H1 (cell line): ENCODE data around the gene SIK1. TPM values are rescaled to one million over a fixed set of nuclear protein-coding genes. Genes with fewer than 3 reads are reported as not detected.
"Not testable (repeated sequence)": the region's sequence is repeated elsewhere in the genome, so short reads cannot be mapped to it uniquely, and the experiment has no call there.

ENCODE experiments used
- CTCF ChIA-PET: fragments of 300-600 bp; sonication (Branson Sonifier 250); formaldehyde crosslinking; loops from one replicate; lab custom pipeline; 2021; ENCODE audit not compliant: partially characterized antibody; lab: Charles Lee
- POLR2A ChIA-PET: fragments of 300-600 bp; sonication (Branson Sonifier 250); formaldehyde crosslinking; loops from one replicate; lab custom pipeline; 2021; ENCODE audit warnings: inconsistent platforms; ENCODE audit not compliant: partially characterized antibody; lab: Charles Lee
- DNase-seq, 2 experiments: peaks; one replicate each; pipeline versions ENCODE4 v3.0.0 to v3.0.0-alpha.2; 2010 to 2022; ENCODE audit warnings: low spot score in 2 of 2, low read depth in 1 of 2, mixed read lengths in 1 of 2
- FAIRE-seq: peaks from 2 replicates; lab custom pipeline; 2011; peaks lifted over from hg19 to GRCh38; lab: Jason Lieb, UNC
- H2AFZ ChIP-seq: 2 replicates; pipeline ENCODE4 v1.8.1; 2012; ENCODE audit warnings: low read length, inconsistent platforms
- H2AK5ac ChIP-seq: 2 replicates; pipeline ENCODE4 v1.6.1; 2013; ENCODE audit warnings: low read depth, low read length
- H2BK120ac ChIP-seq: replicated peaks from 2 replicates; pipeline ENCODE3; 2013; ENCODE audit warnings: low read depth, low read length, inconsistent platforms
- H2BK12ac ChIP-seq: 2 replicates; pipeline ENCODE4 v1.6.1; 2013; ENCODE audit warnings: low read depth, low read length
- H2BK15ac ChIP-seq: 2 replicates; pipeline ENCODE4 v1.6.1; 2013; ENCODE audit warnings: low read length
- H2BK20ac ChIP-seq: 2 replicates; pipeline ENCODE4 v1.6.1; 2013; ENCODE audit warnings: low read length
- H2BK5ac ChIP-seq: 2 replicates; pipeline ENCODE4 v1.6.1; 2013; ENCODE audit warnings: low read depth, low read length
- H3K14ac ChIP-seq: 2 replicates; pipeline ENCODE4 v1.6.1; 2013; ENCODE audit warnings: inconsistent platforms; ENCODE audit not compliant: insufficient read length
- H3K18ac ChIP-seq: 2 replicates; pipeline ENCODE4 v1.6.1; 2013; ENCODE audit warnings: low read length; ENCODE audit errors: extremely low read depth
- H3K23ac ChIP-seq: 2 replicates; pipeline ENCODE4 v1.6.1; 2013; ENCODE audit warnings: inconsistent platforms; ENCODE audit not compliant: insufficient read length
- H3K23me2 ChIP-seq: 2 replicates; pipeline ENCODE4 v1.6.1; 2013; ENCODE audit warnings: low read depth, low read length
- H3K27ac ChIP-seq: 2 replicates; pipeline ENCODE4 v1.6.1; 2011; ENCODE audit warnings: low read depth, low read length, inconsistent platforms
- H3K27me3 ChIP-seq, 4 experiments: replicated peaks in 1 of 4; 1 replicate in 1 of 4; 2 replicates in 3 of 4; pipeline versions ENCODE4 v1.6.1 to v1.8.1; 2011 to 2013; ENCODE audit warnings: low read length in 3 of 4, mild to moderate bottlenecking in 3 of 4, inconsistent platforms in 2 of 4, mixed read lengths in 2 of 4, moderate library complexity in 1 of 4; ENCODE audit not compliant: control insufficient read depth in 3 of 4, insufficient read depth in 3 of 4; ENCODE audit errors: extremely low read depth in 1 of 4
- H3K36me3 ChIP-seq, 4 experiments: 2 replicates each; pipeline versions ENCODE4 v1.6.1 to v1.8.1; 2011 to 2013; ENCODE audit warnings: mild to moderate bottlenecking in 4 of 4, low read length in 3 of 4, moderate library complexity in 2 of 4, control low read depth in 1 of 4, inconsistent platforms in 1 of 4; ENCODE audit not compliant: insufficient read depth in 4 of 4, control insufficient read depth in 2 of 4
- H3K4ac ChIP-seq: replicated peaks from 2 replicates; pipeline ENCODE3; 2013; ENCODE audit warnings: low read length, low read depth, mixed read lengths, inconsistent platforms; ENCODE audit not compliant: insufficient read length
- H3K4me1 ChIP-seq, 4 experiments: replicated peaks in 1 of 4; 1 replicate in 1 of 4; 2 replicates in 3 of 4; pipeline versions ENCODE4 v1.6.1 to v1.8.1; 2011 to 2013; ENCODE audit warnings: low read length in 3 of 4, inconsistent platforms in 2 of 4, mixed read lengths in 1 of 4; ENCODE audit not compliant: insufficient read depth in 4 of 4, control insufficient read depth in 3 of 4
- H3K4me2 ChIP-seq, 2 experiments: 2 replicates each; pipeline versions ENCODE4 v1.6.1 to v1.8.1; 2011 to 2013; ENCODE audit warnings: low read depth in 2 of 2, low read length in 2 of 2, control low read depth in 1 of 2, inconsistent platforms in 1 of 2, mild to moderate bottlenecking in 1 of 2; ENCODE audit not compliant: insufficient read depth in 1 of 2
- H3K4me3 ChIP-seq, 4 experiments: fragments of 200-600, 300-600 bp in 1 of 4; sonication (generic), shearing (Covaris generic), sonication (Bioruptor Twin) in 1 of 4; 2 replicates each; pipeline versions ENCODE4 v1.5.1 to v1.8.1; 2011 to 2016; ENCODE audit warnings: low read length in 4 of 4, low read depth in 3 of 4, control low read depth in 2 of 4, inconsistent platforms in 2 of 4, mild to moderate bottlenecking in 2 of 4, mixed read lengths in 1 of 4, moderate library complexity in 1 of 4; ENCODE audit not compliant: insufficient read depth in 2 of 4; ENCODE audit errors: extremely low read depth in 1 of 4
- H3K56ac ChIP-seq: replicated peaks from 2 replicates; pipeline ENCODE3; 2013; ENCODE audit warnings: low read depth, mild to moderate bottlenecking, mixed read lengths, low read length, inconsistent platforms; ENCODE audit not compliant: insufficient read length
- H3K79me1 ChIP-seq: 2 replicates; pipeline ENCODE4 v1.6.1; 2013; ENCODE audit warnings: low read depth, low read length, control low read depth
- H3K79me2 ChIP-seq, 2 experiments: 2 replicates each; pipeline versions ENCODE4 v1.6.1 to v1.8.1; 2012 to 2013; ENCODE audit warnings: low read length in 2 of 2, mild to moderate bottlenecking in 2 of 2, inconsistent platforms in 1 of 2; ENCODE audit not compliant: insufficient read depth in 2 of 2, control insufficient read depth in 1 of 2
- H3K9ac ChIP-seq, 4 experiments: replicated peaks in 1 of 4; 1 replicate in 1 of 4; 2 replicates in 3 of 4; pipeline versions ENCODE4 v1.6.1 to v1.8.1; 2011 to 2013; ENCODE audit warnings: low read depth in 3 of 4, low read length in 3 of 4, control low read depth in 2 of 4, mild to moderate bottlenecking in 2 of 4, moderate library complexity in 2 of 4, inconsistent platforms in 1 of 4; ENCODE audit errors: extremely low read depth in 1 of 4
- H3K9me3 ChIP-seq, 2 experiments: 2 replicates each; pipeline versions ENCODE4 v1.6.1 to v1.8.1; 2012 to 2013; ENCODE audit warnings: mild to moderate bottlenecking in 2 of 2, moderate library complexity in 2 of 2, control low read depth in 1 of 2, inconsistent platforms in 1 of 2, low read depth in 1 of 2, low read length in 1 of 2, mixed read lengths in 1 of 2; ENCODE audit not compliant: insufficient read depth in 2 of 2
- H4K20me1 ChIP-seq, 2 experiments: replicated peaks in 1 of 2; 2 replicates each; pipeline versions ENCODE3 to v1.8.1; 2011 to 2013; ENCODE audit warnings: inconsistent platforms in 2 of 2, low read length in 2 of 2, mild to moderate bottlenecking in 1 of 2; ENCODE audit not compliant: insufficient read depth in 2 of 2, control insufficient read depth in 1 of 2
- H4K5ac ChIP-seq: 2 replicates; pipeline ENCODE4 v1.6.1; 2013; ENCODE audit warnings: low read length, low read depth, mixed read lengths, inconsistent platforms; ENCODE audit not compliant: insufficient read length
- H4K8ac ChIP-seq: 2 replicates; pipeline ENCODE4 v1.8.0; 2013; ENCODE audit warnings: mild to moderate bottlenecking, moderate library complexity, low read length, inconsistent platforms; ENCODE audit not compliant: insufficient read depth; ENCODE audit errors: extremely low read depth
- H4K91ac ChIP-seq: replicated peaks from 2 replicates; pipeline ENCODE3; 2013; ENCODE audit warnings: low read length, mixed read lengths, inconsistent platforms; ENCODE audit not compliant: insufficient read length
- WGBS, 2 experiments: shearing (Covaris generic) in 1 of 2; methylation state at CpG; one replicate each; pipeline versions ENCODE4 v1.1.6 to v1.1.7; 2013 to 2015; ENCODE audit warnings: low lambda C conversion rate in 2 of 2, mixed read lengths in 2 of 2, inconsistent platforms in 1 of 2, low coverage in 1 of 2, missing lambda C conversion rate in 1 of 2; ENCODE audit not compliant: insufficient replicate concordance in 2 of 2, insufficient coverage in 1 of 2, insufficient read length in 1 of 2; ENCODE audit errors: extremely low coverage in 1 of 2, missing lambda C conversion rate in 1 of 2; 5-methylcytosine and 5-hydroxymethylcytosine counted together
- polyA plus RNA-seq, 7 experiments: library from polyadenylated mRNA; depleted of rRNA in 3 of 7; stranded (reverse) in 5 of 7; unstranded in 2 of 7; fragments of >200 nt in 5 of 7; fragments of 200-250 nt in 2 of 7; gene quantifications; 1 replicate in 5 of 7; 2 replicates in 1 of 7; 4 replicates in 1 of 7; pipeline versions ENCODE4 v1.2.1 to v1.2.3, GENCODE V29; 2011 to 2013; ENCODE audit warnings: missing spikeins in 2 of 7, mixed read lengths in 2 of 7
- total RNA-seq: library from RNA; stranded (reverse); fragmentation: NEBNext Ultra II Directional; extraction: Animal tissue kit (Norgen Biotek cat#: 25700); gene quantifications from 2 replicates; pipeline ENCODE4 v1.2.1, GENCODE V29; 2021

SIK1 gene
- total and polyA plus RNA-seq, 2 of the 8 experiments (the other 6 are each of a cell fraction or from before 2014, with no cell fraction given): 1.5 to 6.7 TPM

GRCh38 chr21:43471597-43472242, 44.8 kb upstream of the SIK1 start:
- H2AK5ac ChIP-seq: not testable (repeated sequence)

More at GRCh38 chr21:43471597-43472242, 44.8 kb upstream of the SIK1 start:
- H3K56ac ChIP-seq, H2BK20ac ChIP-seq, FAIRE-seq, H4K91ac ChIP-seq, H3K23ac ChIP-seq, H4K5ac ChIP-seq, H2BK5ac ChIP-seq, H2BK15ac ChIP-seq, H3K36me3 ChIP-seq, H4K8ac ChIP-seq, H4K20me1 ChIP-seq, H3K14ac ChIP-seq, H2BK12ac ChIP-seq, H2AFZ ChIP-seq, H3K27me3 ChIP-seq, H3K4me1 ChIP-seq, POLR2A ChIA-PET, H3K9me3 ChIP-seq, H3K23me2 ChIP-seq, H3K4me3 ChIP-seq, DNase-seq, H3K27ac ChIP-seq, H2BK120ac ChIP-seq, CTCF ChIA-PET, H3K79me1 ChIP-seq, H3K18ac ChIP-seq, H3K9ac ChIP-seq, H3K4me2 ChIP-seq, H3K4ac ChIP-seq, H3K79me2 ChIP-seq: not testable (repeated sequence)
- WGBS, 2 experiments: no CpG with 5 or more reads among the region's 16 CpGs
